ENCODE measurements around the gene SMIM22. TPM values are rescaled to one million over a fixed set of nuclear protein-coding genes. Genes with fewer than 3 reads are reported as not detected.

The SMIM22 gene
- polyA plus RNA-seq, 3 donors: 3.3 to 174 (median 46.3) TPM

GRCh38 chr16:4787627-4788482, 7.3 kb upstream of the SMIM22 start, which contains the start of gene SEPTIN12:
Gene SEPTIN12 (minus strand): TSS chr16:4788345. CDS start chr16:4787645, 700 bp downstream.
- 66 to 79% (median 75%) methylated on average over 14 of the region's 14 CpGs for WGBS, 3 donors
- no peak within 1 kb of the TSS for H3K27ac ChIP-seq (ENCODE audit: low read depth, low read length)

GRCh38 chr16:4788489-4788889, 6.7 kb upstream of the SMIM22 start:
- 18 to 66% (median 66%) methylated on average over 9 of the region's 9 CpGs for WGBS, 3 donors
- H3K27ac ChIP-seq (ENCODE audit: low read depth, low read length): no peak overlapping the region

GRCh38 chr16:4788910-4789309, 6.3 kb upstream of the SMIM22 start:
- H3K27ac ChIP-seq (ENCODE audit: low read depth, low read length): no peak overlapping the region
- WGBS, 3 donors: 72 to 92% (median 87%) methylated on average over 7 of the region's 7 CpGs

GRCh38 chr16:4790261-4790660, 4.9 kb upstream of the SMIM22 start:
- H3K27ac ChIP-seq (ENCODE audit: low read depth, low read length): no peak overlapping the region
- 80 to 82% (median 82%) methylated on average over 10 of the region's 10 CpGs for whole genome bisulfite sequencing, 3 donors

GRCh38 chr16:4790871-4791270, 4.3 kb upstream of the SMIM22 start:
- WGBS, 3 donors: 53 to 83% (median 57%) methylated on average over 10 of the region's 10 CpGs
- H3K27ac ChIP-seq (ENCODE audit: low read depth, low read length): no peak overlapping the region

GRCh38 chr16:4792951-4793513, 2.1 kb upstream of the SMIM22 start:
- no peak overlapping the region for H3K27ac ChIP-seq (ENCODE audit: low read depth, low read length)
- 77 to 89% (median 80%) methylated on average over 13 of the region's 13 CpGs for WGBS, 3 donors

- H3K27ac ChIP-seq (ENCODE audit: low read depth, low read length): no peak overlapping the region
- WGBS, 3 donors: 81 to 93% (median 85%) methylated on average over 27 to 30 of the region's 30 CpGs
These were observed 831 bp downstream of the SMIM22 start for GRCh38 chr16:4795828-4796572.

- 83 to 91% (median 85%) methylated on average over 20 to 21 of the region's 21 CpGs for WGBS, 3 donors
- no peak overlapping the region for H3K27ac ChIP-seq (ENCODE audit: low read depth, low read length)
These were observed 2.0 kb downstream of the SMIM22 start for GRCh38 chr16:4796982-4797804.

GRCh38 chr16:4797805-4798252, 2.7 kb downstream of the SMIM22 start:
- 91 to 95% (median 91%) methylated on average over 22 of the region's 22 CpGs for WGBS, 3 donors
- H3K27ac ChIP-seq (ENCODE audit: low read depth, low read length): no peak overlapping the region

GRCh38 chr16:4798456-4798855, 3.3 kb downstream of the SMIM22 start:
- H3K27ac ChIP-seq (ENCODE audit: low read depth, low read length): no peak overlapping the region
- WGBS, 3 donors: 89 to 96% (median 91%) methylated on average over 16 of the region's 16 CpGs

- no peak overlapping the region for H3K27ac ChIP-seq (ENCODE audit: low read depth, low read length)
- WGBS, 3 donors: 90 to 94% (median 93%) methylated on average over 19 of the region's 19 CpGs
These were observed 4.1 kb downstream of the SMIM22 start for GRCh38 chr16:4799171-4799855.

- no peak overlapping the region for H3K27ac ChIP-seq (ENCODE audit: low read depth, low read length)
These were observed 5.3 kb downstream of the SMIM22 start for GRCh38 chr16:4800290-4801041.

GRCh38 chr16:4801051-4801961, 6.1 kb downstream of the SMIM22 start:
- WGBS, 3 donors: 36 to 54% (median 47%) methylated on average over 25 to 29 of the region's 29 CpGs
- no peak overlapping the region for H3K27ac ChIP-seq (ENCODE audit: low read depth, low read length)

More at GRCh38 chr16:4800290-4801041, 5.3 kb downstream of the SMIM22 start:
- 49 to 57% (median 55%) methylated on average over 17 of the region's 17 CpGs for WGBS, 3 donors

- no peak within 1 kb of the TSS for H3K27ac ChIP-seq (ENCODE audit: low read depth, low read length)
- WGBS, 3 donors: 1% methylated on average over 48 to 70 of the region's 70 CpGs
These were observed 6.9 kb downstream of the SMIM22 start, which contains the start of gene ROGDI for GRCh38 chr16:4801962-4802658. Gene ROGDI (minus strand): TSS chr16:4802633. CDS start chr16:4802571, 62 bp downstream.

- H3K27ac ChIP-seq (ENCODE audit: low read depth, low read length): no peak overlapping the region
- WGBS, 3 donors: 0 to 1% (median 1%) methylated on average over 47 to 59 of the region's 59 CpGs
These were observed 7.6 kb downstream of the SMIM22 start for GRCh38 chr16:4802659-4803287.
